Smooth muscle cell (in vitro differentiated cells): Measurements from ENCODE around the gene USP40. TPM values are rescaled to one million over a fixed set of nuclear protein-coding genes. Genes with fewer than 3 reads are reported as not detected.

ENCODE experiments used
- DNase-seq: peaks from one replicate; lab custom pipeline; 2025; ENCODE audit not compliant: unreplicated experiment; lab: John Stamatoyannopoulos, UW
- H2AFZ ChIP-seq: fragments of 200-600 bp; sonication (generic); 2 replicates; pipeline ENCODE4 v1.6.0; 2016; ENCODE audit warnings: antibody characterized with exemption, low read depth, mild to moderate bottlenecking
- H3F3A ChIP-seq: fragments of 200-600 bp; sonication (generic); 2 replicates; pipeline ENCODE4 v1.6.0; 2017; ENCODE audit warnings: antibody characterized with exemption, low read depth
- H3K27ac ChIP-seq: fragments of 200-600 bp; sonication (generic); 2 replicates; pipeline ENCODE4 v1.5.1; 2016; ENCODE audit warnings: low read depth, mild to moderate bottlenecking
- H3K27me3 ChIP-seq: fragments of 200-600 bp; sonication (generic); 2 replicates; pipeline ENCODE4 v1.6.1; 2016; ENCODE audit warnings: low read depth, mild to moderate bottlenecking
- H3K36me3 ChIP-seq: fragments of 200-600 bp; sonication (generic); 2 replicates; pipeline ENCODE4 v1.5.1; 2016; ENCODE audit warnings: low read depth
- H3K4me1 ChIP-seq: fragments of 200-600 bp; sonication (generic); 2 replicates; pipeline ENCODE4 v1.5.1; 2016; ENCODE audit warnings: low read depth
- H3K4me2 ChIP-seq: fragments of 200-600 bp; sonication (generic); 2 replicates; pipeline ENCODE4 v1.6.0; 2016; ENCODE audit warnings: mild to moderate bottlenecking
- H3K4me3 ChIP-seq: fragments of 200-600 bp; sonication (generic); 2 replicates; pipeline ENCODE4 v1.5.1; 2016; ENCODE audit warnings: mild to moderate bottlenecking
- H3K79me2 ChIP-seq: fragments of 200-600 bp; sonication (generic); 2 replicates; pipeline ENCODE4 v1.6.0; 2016; ENCODE audit warnings: low read depth, mild to moderate bottlenecking
- H3K9ac ChIP-seq: fragments of 200-600 bp; sonication (generic); 2 replicates; pipeline ENCODE4 v1.6.0; 2016; ENCODE audit warnings: low read depth
- H3K9me3 ChIP-seq: fragments of 200-600 bp; sonication (generic); replicated peaks from 2 replicates; pipeline ENCODE4 v1.5.1; 2016; ENCODE audit warnings: low read depth
- H4K20me1 ChIP-seq: fragments of 200-600 bp; sonication (generic); 2 replicates; pipeline ENCODE4 v1.6.0; 2016; ENCODE audit warnings: low read depth
- CTCF ChIP-seq: fragments of 200-600 bp; sonication (generic); IDR thresholded peaks from 2 replicates; pipeline ENCODE4 v1.5.1; 2017; ENCODE audit warnings: borderline replicate concordance, mild to moderate bottlenecking, antibody characterized with exemption; ENCODE audit not compliant: insufficient read depth, poor library complexity, severe bottlenecking
- WGBS: methylation state at CpG from one replicate; pipeline ENCODE4 v1.1.7; 2016; ENCODE audit warnings: low lambda C conversion rate; 5-methylcytosine and 5-hydroxymethylcytosine counted together
- polyA plus RNA-seq: library from polyadenylated mRNA; unstranded; fragments of >200 nt; fragmentation: Nextera tagmentation; extraction: Ambion mirVana; gene quantifications from 2 replicates; pipeline ENCODE4 v1.2.1, GENCODE V29; 2016
- total RNA-seq: library from RNA; depleted of rRNA; stranded (reverse); fragments of >200 nt; gene quantifications from 2 replicates; pipeline ENCODE4 v1.2.3, GENCODE V29; 2014

USP40 gene
- total and polyA plus RNA-seq, 2 experiments from 2014 or later: 9.4 to 23.6 TPM

- Histone ChIP-seq H3K4me3 (no peak overlapping the region), H3K4me2 (no peak overlapping the region), H3K9me3 (no peaks in the 10 kb centered on the region), H3F3A (peaks cover 7% of the 10 kb centered on the region), H4K20me1 (no peaks in the 10 kb centered on the region), H3K4me1 (peaks cover 6% of the 10 kb centered on the region), H3K27ac (no peak overlapping the region), H2AFZ (no peak overlapping the region), H3K79me2 (peaks cover 15% of the 10 kb centered on the region), H3K9ac (no peak overlapping the region), H3K27me3 (no peaks in the 10 kb centered on the region), H3K36me3 (no peaks in the 10 kb centered on the region)
- 98% methylated on average over 18 of the region's 18 CpGs for WGBS
- no peak for DNase-seq
- TF ChIP-seq CTCF: no peak
These were observed 131.8 kb downstream of the USP40 start for GRCh38 chr2:233434666-233435330.

- Histone ChIP-seq H3K9me3 (no peaks in the 10 kb centered on the region), H3K79me2 (peaks cover 15% of the 10 kb centered on the region), H3K4me3 (no peak overlapping the region), H3K36me3 (no peaks in the 10 kb centered on the region), H3K4me1 (peaks cover 9% of the 10 kb centered on the region), H3F3A (peaks cover 9% of the 10 kb centered on the region), H3K9ac (no peak overlapping the region), H3K4me2 (no peak overlapping the region), H3K27ac (no peak overlapping the region), H4K20me1 (no peaks in the 10 kb centered on the region), H2AFZ (no peak overlapping the region), H3K27me3 (no peaks in the 10 kb centered on the region)
- no peak for TF ChIP-seq CTCF
- DNase-seq: no peak
- 94% methylated on average over 1 of the region's 1 CpG for WGBS
These were observed 132.8 kb downstream of the USP40 start for GRCh38 chr2:233433794-233434193.

- TF ChIP-seq CTCF: no peak
- Histone ChIP-seq H3K79me2 (peaks cover 15% of the 10 kb centered on the region), H3F3A (peaks cover 9% of the 10 kb centered on the region), H3K4me2 (no peak overlapping the region), H3K4me1 (peaks cover 9% of the 10 kb centered on the region), H3K27me3 (no peaks in the 10 kb centered on the region), H4K20me1 (no peaks in the 10 kb centered on the region), H3K27ac (no peak overlapping the region), H3K36me3 (no peaks in the 10 kb centered on the region), H3K9ac (no peak overlapping the region), H3K4me3 (no peak overlapping the region), H3K9me3 (no peaks in the 10 kb centered on the region), H2AFZ (no peak overlapping the region)
- 100% methylated on average over 2 of the region's 2 CpGs for WGBS
- no peak for DNase-seq
These were observed 133.6 kb downstream of the USP40 start for GRCh38 chr2:233433029-233433428.

GRCh38 chr2:233430651-233431050, 135.9 kb downstream of the USP40 start:
- Histone ChIP-seq H3F3A (peaks cover 20% of the 10 kb centered on the region), H3K9me3 (no peaks in the 10 kb centered on the region), H3K4me1 (peaks cover 9% of the 10 kb centered on the region), H3K4me2 (peak overlapping the region; percentile 26), H3K36me3 (no peaks in the 10 kb centered on the region), H3K79me2 (peaks cover 19% of the 10 kb centered on the region), H3K4me3 (no peak overlapping the region), H3K27ac (peak overlapping the region; percentile 62), H2AFZ (no peak overlapping the region), H3K9ac (no peak overlapping the region), H3K27me3 (no peaks in the 10 kb centered on the region), H4K20me1 (no peaks in the 10 kb centered on the region)
- TF ChIP-seq CTCF: no peak
- DNase-seq: no peak
- 100% methylated on average over 1 of the region's 1 CpG for WGBS
